Upper lobe of right lung (tissue), 1 donor: ENCODE measurements around the gene BRD3OS. TPM values are rescaled to one million over a fixed set of nuclear protein-coding genes. Genes with fewer than 3 reads are reported as not detected.

Experiments
- ATAC-seq: fragments of 200-7000 bp; cut with Tn5 transposase; one replicate; pipeline ENCODE4 v1.9.1; 2020; ENCODE audit warnings: mild to moderate bottlenecking, moderate library complexity
- DNase-seq: peaks from one replicate; pipeline ENCODE4 v3.0.0-alpha.2; 2020
- H3K27ac ChIP-seq: fragments of 200-600 bp; one replicate; pipeline ENCODE4 v1.8.0; 2022
- H3K27me3 ChIP-seq: fragments of 200-600 bp; one replicate; pipeline ENCODE4 v1.8.0; 2022; ENCODE audit warnings: mild to moderate bottlenecking
- H3K36me3 ChIP-seq: fragments of 200-600 bp; one replicate; pipeline ENCODE4 v1.8.0; 2022
- H3K4me1 ChIP-seq: fragments of 200-600 bp; one replicate; pipeline ENCODE4 v1.8.0; 2022
- H3K4me3 ChIP-seq: fragments of 200-600 bp; one replicate; pipeline ENCODE4 v1.8.0; 2022; ENCODE audit warnings: mild to moderate bottlenecking
- H3K9me3 ChIP-seq: fragments of 200-600 bp; one replicate; pipeline ENCODE4 v1.8.0; 2022
- intact Hi-C: fragments of 100-400 bp; cut with DNase I; formaldehyde crosslinking; loops from one replicate; pipeline ENCODE4 v1.11.0; 2022
- total RNA-seq: library from RNA; stranded (reverse); fragmentation: NEBNext Ultra II Directional; extraction: Animal tissue kit (Norgen Biotek cat#: 25700); gene quantifications from one replicate; pipeline ENCODE4 v1.2.1, GENCODE V29; 2021
- TF ChIP-seq, protein P1 (sequence below): fragments of 200-600 bp; IDR thresholded peaks from one replicate; pipeline ENCODE4 v1.8.0; 2022; ENCODE audit warnings: antibody characterized with exemption
- donor health status: DM: no; HTN: yes; CAD: no; lungs with severe emphysema.

BRD3OS gene
- total RNA-seq, 1 donor from 2014 or later, result 10.7 TPM

DNA sequence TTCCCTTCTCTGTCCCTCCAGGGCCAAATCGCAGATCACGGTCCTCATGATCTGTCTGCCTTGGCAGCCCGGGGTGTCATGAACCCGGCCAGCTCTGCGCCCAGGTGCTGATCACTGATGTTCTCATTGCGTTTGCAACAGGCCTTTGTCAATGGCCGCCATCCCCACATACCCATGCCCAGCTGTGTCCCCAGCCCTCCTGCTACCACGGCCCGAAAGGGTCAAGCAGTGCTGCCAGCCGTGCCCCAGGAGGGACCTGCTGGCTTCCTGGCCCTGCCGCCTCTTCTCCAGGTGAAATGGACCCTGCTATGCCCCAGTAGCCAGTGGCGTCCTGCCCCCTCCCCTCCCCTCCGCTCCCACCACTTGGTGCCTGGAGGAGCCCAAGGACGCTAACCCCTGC, 20.4 kb upstream of the BRD3OS start:
- Histone ChIP-seq H3K9me3 (no peaks in the 10 kb centered on the region), H3K4me3 (no peak overlapping the region), H3K27ac (no peak overlapping the region), H3K36me3 (no peaks in the 10 kb centered on the region), H3K4me1 (no peaks in the 10 kb centered on the region), H3K27me3 (no peaks in the 10 kb centered on the region)
- DNase-seq (no peak), ATAC-seq (no peak)
- intact Hi-C loops, result no loop called here
- TF ChIP-seq, protein P1, sequence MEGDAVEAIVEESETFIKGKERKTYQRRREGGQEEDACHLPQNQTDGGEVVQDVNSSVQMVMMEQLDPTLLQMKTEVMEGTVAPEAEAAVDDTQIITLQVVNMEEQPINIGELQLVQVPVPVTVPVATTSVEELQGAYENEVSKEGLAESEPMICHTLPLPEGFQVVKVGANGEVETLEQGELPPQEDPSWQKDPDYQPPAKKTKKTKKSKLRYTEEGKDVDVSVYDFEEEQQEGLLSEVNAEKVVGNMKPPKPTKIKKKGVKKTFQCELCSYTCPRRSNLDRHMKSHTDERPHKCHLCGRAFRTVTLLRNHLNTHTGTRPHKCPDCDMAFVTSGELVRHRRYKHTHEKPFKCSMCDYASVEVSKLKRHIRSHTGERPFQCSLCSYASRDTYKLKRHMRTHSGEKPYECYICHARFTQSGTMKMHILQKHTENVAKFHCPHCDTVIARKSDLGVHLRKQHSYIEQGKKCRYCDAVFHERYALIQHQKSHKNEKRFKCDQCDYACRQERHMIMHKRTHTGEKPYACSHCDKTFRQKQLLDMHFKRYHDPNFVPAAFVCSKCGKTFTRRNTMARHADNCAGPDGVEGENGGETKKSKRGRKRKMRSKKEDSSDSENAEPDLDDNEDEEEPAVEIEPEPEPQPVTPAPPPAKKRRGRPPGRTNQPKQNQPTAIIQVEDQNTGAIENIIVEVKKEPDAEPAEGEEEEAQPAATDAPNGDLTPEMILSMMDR, result no peak

DNA sequence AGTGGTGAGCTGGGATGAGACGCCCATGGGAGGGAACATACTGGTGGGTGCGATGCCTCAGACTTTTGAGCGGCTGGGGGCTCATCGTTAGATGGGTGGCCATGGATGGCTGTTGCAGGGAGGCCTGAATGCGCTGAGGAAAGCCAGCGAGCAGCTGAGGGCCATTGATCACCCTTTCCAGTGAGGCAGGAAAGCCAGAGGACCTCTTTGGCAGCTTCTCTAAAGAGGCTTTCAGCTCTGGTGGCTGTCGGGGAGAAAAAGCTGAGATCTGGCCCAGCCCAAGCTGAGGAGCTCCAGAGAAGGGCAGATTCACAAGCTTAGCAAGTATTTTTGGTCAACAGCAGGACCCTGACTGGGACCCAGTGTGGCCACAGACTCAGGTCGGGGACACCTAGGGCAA, 19.9 kb upstream of the BRD3OS start:
- Histone ChIP-seq H3K4me3 (no peak overlapping the region), H3K9me3 (no peaks in the 10 kb centered on the region), H3K4me1 (no peaks in the 10 kb centered on the region), H3K27ac (no peak overlapping the region), H3K36me3 (no peaks in the 10 kb centered on the region), H3K27me3 (no peaks in the 10 kb centered on the region)
- DNase-seq, result no peak
- intact Hi-C loops, result no loop called here
- TF ChIP-seq, protein P1, result no peak
- no peak for ATAC-seq

- Histone ChIP-seq H3K9me3 (no peaks in the 10 kb centered on the region), H3K27ac (no peak overlapping the region), H3K36me3 (no peaks in the 10 kb centered on the region), H3K4me1 (no peaks in the 10 kb centered on the region), H3K4me3 (no peak overlapping the region), H3K27me3 (no peaks in the 10 kb centered on the region)
- intact Hi-C loops, result no loop called here
- TF ChIP-seq, protein P1, result no peak
- ATAC-seq (no peak), DNase-seq (no peak)
Observed at GRCh38 chr9:134007150-134007549, 18.1 kb upstream of the BRD3OS start.

DNA sequence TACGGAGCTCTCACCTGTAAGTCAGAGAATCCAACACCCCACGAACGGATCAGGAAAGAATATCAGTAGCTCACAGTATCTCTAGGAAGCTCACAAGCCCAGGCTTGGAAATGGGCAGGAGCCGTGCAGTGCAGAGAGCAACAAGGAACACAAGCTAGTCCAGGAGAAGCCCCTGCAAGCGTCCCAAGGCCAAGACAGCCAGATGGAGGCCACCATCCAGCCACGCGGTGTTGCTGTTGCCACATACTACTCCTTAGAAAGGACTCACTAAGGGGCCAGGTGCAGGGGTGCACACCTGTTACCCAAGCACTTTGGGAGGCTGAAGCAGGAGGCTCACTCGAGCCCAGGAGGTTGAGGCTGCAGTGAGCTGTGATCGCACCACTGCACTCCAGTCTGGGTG, 17.7 kb upstream of the BRD3OS start:
- ATAC-seq (no peak), DNase-seq (no peak)
- H3K27ac ChIP-seq, result no peak overlapping the region
- no peaks in the 10 kb centered on the region for H3K4me1 ChIP-seq
- no peak overlapping the region for H3K4me3 ChIP-seq
- H3K27me3 ChIP-seq, result no peaks in the 10 kb centered on the region
- TF ChIP-seq, protein P1, result no peak
- no peaks in the 10 kb centered on the region for H3K36me3 ChIP-seq
- intact Hi-C loops, result no loop called here
- H3K9me3 ChIP-seq, result no peaks in the 10 kb centered on the region

DNA sequence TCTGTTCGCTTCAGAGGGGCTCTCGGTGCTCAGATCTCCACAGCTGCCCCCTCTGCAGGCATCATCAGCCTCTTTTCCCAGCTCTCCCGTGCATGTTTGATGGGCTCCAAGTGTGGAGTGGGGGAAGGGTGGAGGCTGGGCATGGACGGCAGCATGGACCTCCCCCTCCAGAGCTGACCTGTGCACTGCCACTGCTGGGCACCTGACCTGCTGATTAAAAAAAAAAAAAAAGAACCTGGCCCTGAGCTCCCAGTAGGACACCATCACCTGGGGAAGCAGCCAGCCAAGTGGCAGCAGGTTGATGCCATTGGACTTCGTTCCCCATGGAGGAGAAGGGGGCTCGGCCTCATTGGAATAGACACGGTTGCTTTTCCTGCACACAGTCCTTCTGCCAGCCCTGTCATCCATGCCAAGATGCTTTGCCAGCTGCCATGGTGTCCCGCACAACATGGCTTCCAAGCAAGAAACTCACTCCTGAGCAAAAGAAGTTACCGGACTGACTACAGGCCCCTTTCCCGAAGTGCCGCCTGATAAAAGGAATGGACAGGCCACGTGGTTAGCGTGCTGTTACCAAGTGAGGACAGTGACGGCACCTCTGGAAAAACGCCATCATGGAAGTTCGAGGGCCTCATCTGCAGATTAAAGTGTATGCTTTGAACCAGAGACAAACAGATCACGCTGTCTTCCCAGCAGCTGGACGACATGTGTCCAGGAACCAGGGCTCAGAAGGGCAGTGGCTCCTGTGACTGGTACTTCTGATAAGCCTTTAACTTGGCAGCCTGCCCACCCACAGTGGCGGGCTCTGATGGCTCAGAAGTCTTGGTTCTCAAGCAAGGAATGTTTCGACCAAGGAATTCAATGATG, 14.7 kb upstream of the BRD3OS start:
- H3K9me3 ChIP-seq, result no peaks in the 10 kb centered on the region
- no peaks in the 10 kb centered on the region for H3K4me1 ChIP-seq
- ATAC-seq (peak; percentile 43), DNase-seq (no peak)
- intact Hi-C loops, result no loop called here
- TF ChIP-seq, protein P1, result no peak
- no peaks in the 10 kb centered on the region for H3K27me3 ChIP-seq
- no peak overlapping the region for H3K27ac ChIP-seq
- no peak overlapping the region for H3K4me3 ChIP-seq
- no peaks in the 10 kb centered on the region for H3K36me3 ChIP-seq
